Activated CD4-positive, CD25-positive, alpha-beta regulatory T cell treated with anti-CD3 and anti-CD28 coated beads, Interleukin-2, amount 50 U/mL, for 24 hours (primary cell): ENCODE measurements around the gene OR10H1.
"Not testable (repeated sequence)": the region's sequence is repeated elsewhere in the genome, so short reads cannot be mapped to it uniquely, and the experiment has no call there.

ENCODE experiments used
- ATAC-seq, 2 donors: fragments of 150-1000 bp; cut with Tn5 transposase; one replicate each; pipeline ENCODE4 v1.10.0; 2021; ENCODE audit warnings: mild to moderate bottlenecking in 1 of 2, moderate library complexity in 1 of 2

The OR10H1 gene

GRCh38 chr19:15815306-15815705 lies at the start of gene OR10H1:
Gene OR10H1 (minus strand): TSS chr19:15815664. CDS start chr19:15808037, 7,627 bp downstream.
- no peak for ATAC-seq

- no peak for ATAC-seq
Observed at GRCh38 chr19:15864824-15865223, 49.4 kb upstream of the OR10H1 start.

- ATAC-seq = no peak
Observed at GRCh38 chr19:15863272-15863671, 47.8 kb upstream of the OR10H1 start.

GRCh38 chr19:15862444-15862843 lies 47.0 kb upstream of the OR10H1 start:
- no peak for ATAC-seq

- no peak for ATAC-seq
Observed at GRCh38 chr19:15860522-15860921, 45.1 kb upstream of the OR10H1 start.

GRCh38 chr19:15859187-15859586 lies 43.7 kb upstream of the OR10H1 start:
- no peak for ATAC-seq

- ATAC-seq = no peak
Observed at GRCh38 chr19:15850385-15850784, 34.9 kb upstream of the OR10H1 start.

- ATAC-seq = no peak
Observed at GRCh38 chr19:15846923-15847322, 31.5 kb upstream of the OR10H1 start.

DNA sequence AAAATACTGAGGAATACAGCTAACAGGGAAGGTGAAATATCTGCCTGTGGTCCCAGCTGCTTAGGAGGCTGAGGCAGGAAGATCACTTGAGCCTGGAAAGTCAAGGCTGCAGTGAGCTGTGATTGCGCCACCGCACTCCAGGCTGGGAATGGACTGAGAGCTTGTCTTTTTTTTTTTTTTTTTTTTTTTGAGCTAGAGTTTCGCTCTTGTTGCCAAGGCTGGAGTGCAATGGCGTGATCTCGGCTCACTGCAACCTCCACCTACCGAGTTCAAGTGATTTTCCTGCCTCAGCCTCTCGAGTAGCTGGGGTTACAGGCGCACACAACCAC lies 28.4 kb upstream of the OR10H1 start:
- not testable (repeated sequence) for ATAC-seq

GRCh38 chr19:15843203-15843893 lies 27.9 kb upstream of the OR10H1 start:
- no peak for ATAC-seq

DNA sequence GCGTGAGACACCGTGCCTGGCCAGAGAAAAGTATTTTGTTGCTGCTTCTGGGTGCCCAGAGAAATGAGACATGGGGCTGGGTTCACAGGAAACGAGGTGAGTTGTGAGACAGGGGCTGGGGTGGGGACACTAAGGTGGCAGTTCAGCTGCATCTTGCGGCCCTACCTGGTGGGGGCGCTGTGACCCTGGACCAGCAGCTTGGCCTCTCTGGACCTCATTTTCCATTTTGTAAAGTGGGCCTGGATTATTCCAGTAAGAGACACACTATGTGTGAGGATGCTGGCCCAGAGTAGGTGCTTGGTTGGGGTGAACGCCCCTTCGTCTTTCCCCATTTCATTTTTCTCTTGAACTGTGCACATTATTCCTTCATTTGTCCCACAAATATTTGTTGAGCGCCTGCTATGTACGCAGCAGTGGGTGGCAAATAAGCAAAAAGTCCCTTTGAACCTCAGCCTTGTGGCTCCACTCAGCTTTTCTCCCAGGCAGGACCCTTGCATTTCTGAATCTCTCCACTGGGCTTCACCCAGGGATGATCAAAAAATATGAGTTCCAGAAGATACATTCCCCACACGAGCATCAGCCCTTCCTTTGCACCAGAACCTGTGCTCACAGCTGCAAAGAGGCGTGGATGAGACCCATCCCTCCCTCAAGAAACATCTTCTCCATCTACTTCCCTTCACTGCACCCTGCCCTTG lies 26.6 kb upstream of the OR10H1 start:
- ATAC-seq = no peak

GRCh38 chr19:15840833-15841232 lies 25.4 kb upstream of the OR10H1 start:
- no peak for ATAC-seq

GRCh38 chr19:15839888-15840287 lies 24.4 kb upstream of the OR10H1 start:
- ATAC-seq = not testable (repeated sequence)

- ATAC-seq = no peak
Observed at GRCh38 chr19:15838351-15838750, 22.9 kb upstream of the OR10H1 start.

DNA sequence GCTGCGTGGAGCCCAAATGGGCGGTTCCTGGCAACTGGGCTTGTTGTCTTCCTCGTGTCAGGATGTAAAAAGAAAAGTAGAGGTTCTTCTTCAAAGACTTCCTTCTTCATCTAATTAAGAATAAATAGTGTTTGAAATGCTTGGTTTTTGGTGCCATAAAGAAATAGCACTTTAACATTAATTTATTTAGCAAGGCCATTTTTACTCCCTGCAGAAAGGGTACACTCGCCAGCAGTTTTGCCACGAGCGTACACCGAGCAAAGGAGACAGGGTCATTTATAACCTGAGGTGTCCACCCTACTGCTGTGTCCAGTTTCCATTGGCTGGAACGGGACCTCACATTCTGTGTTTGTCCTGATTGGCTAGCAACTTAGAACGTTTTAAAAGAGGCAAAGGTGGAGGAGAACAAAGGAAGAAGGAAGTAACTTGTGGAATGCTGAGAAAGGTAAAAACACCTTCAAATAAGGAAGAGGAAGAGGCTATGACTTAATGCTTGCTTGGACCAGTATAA lies 21.8 kb upstream of the OR10H1 start:
- no peak for ATAC-seq

GRCh38 chr19:15836330-15837220 lies 21.1 kb upstream of the OR10H1 start:
- peak; percentile 95 for ATAC-seq

- peak; percentile 5 to 15 for ATAC-seq
Observed at GRCh38 chr19:15835565-15836329, 20.3 kb upstream of the OR10H1 start.

GRCh38 chr19:15834232-15834631 lies 18.8 kb upstream of the OR10H1 start:
- not testable (repeated sequence) for ATAC-seq

DNA sequence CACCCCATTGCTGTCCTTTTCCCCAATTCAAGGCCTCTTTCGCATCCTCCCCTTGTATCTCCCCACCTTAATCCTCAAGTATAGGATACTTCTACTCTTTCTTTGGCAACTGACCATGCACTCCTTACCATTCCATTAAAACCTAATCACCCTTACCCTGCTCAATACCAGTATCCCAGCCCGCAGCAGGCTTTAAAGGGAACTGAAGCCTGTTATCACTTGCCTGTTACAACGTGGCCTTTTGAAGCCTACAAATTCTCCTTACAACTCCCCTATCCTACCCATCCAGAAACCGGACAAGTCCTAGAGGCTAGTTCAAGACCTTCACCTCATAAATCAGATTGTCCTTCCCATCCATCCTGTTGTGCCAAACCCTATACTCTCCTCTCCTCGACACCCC lies 16.2 kb upstream of the OR10H1 start:
- no peak for ATAC-seq

- ATAC-seq = no peak
Observed at GRCh38 chr19:15829786-15830185, 14.3 kb upstream of the OR10H1 start.

GRCh38 chr19:15829306-15829698 lies 13.8 kb upstream of the OR10H1 start:
- ATAC-seq = no peak

- ATAC-seq = not testable (repeated sequence)
Observed at GRCh38 chr19:15828611-15829305, 13.3 kb upstream of the OR10H1 start.
